MG63 (cell line): ENCODE data around the gene ANHX. TPM values are rescaled to one million over a fixed set of nuclear protein-coding genes. Genes with fewer than 3 reads are reported as not detected.

Experiments
- DNase-seq: peaks from one replicate; pipeline ENCODE4 v3.0.0-alpha.2; 2020
- H3K27me3 ChIP-seq: fragments of 250-450 bp; sonication (Bioruptor Pico); 2 replicates; pipeline ENCODE4 v1.5.1; 2020; ENCODE audit warnings: mild to moderate bottlenecking, moderate library complexity
- H3K36me3 ChIP-seq: fragments of 250-450 bp; sonication (Bioruptor Pico); 2 replicates; pipeline ENCODE4 v1.5.1; 2020; ENCODE audit warnings: mild to moderate bottlenecking, moderate library complexity
- H3K4me3 ChIP-seq: fragments of 250-450 bp; sonication (Bioruptor Pico); 2 replicates; pipeline ENCODE4 v1.5.1; 2020; ENCODE audit warnings: mild to moderate bottlenecking, moderate library complexity
- H3K9me3 ChIP-seq: fragments of 250-450 bp; sonication (Bioruptor Pico); 2 replicates; pipeline ENCODE4 v1.5.1; 2020; ENCODE audit warnings: mild to moderate bottlenecking, moderate library complexity
- total RNA-seq: library from RNA; depleted of rRNA; stranded (reverse); fragments of >200 nt; shearing (Covaris generic); gene quantifications from 2 replicates; pipeline ENCODE4 v1.2.3, GENCODE V29; 2014; ENCODE audit warnings: low replicate concordance

The ANHX gene
- total RNA-seq, 1 experiment from 2014 or later: not detected

DNA sequence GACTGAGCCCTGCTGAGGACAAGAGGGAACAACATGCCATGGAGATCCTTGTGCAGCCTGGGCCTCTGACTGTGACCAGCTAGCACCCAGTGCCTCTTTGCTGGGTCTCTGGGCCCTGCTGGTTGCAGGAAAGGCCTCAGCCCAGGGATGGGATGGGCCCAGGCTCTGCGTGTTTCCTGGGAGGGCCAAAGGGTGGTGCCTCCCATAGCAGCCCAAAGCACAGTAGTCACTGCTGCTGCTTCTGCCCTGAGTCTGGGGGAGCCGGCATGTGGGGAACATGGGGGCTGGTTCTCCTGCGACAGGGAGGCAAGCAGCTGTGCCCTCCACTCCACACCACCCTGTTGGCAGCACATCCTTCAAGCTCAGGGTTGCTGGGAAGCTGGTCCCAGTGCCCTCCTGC is 18.5 kb downstream of the ANHX start:
- no peaks in the 10 kb centered on the region; the same call in 1 of the 2 replicates for H3K9me3 ChIP-seq
- H3K27me3 ChIP-seq: no peaks in the 10 kb centered on the region
- no peak overlapping the region for H3K4me3 ChIP-seq
- DNase-seq: no peak
- no peaks in the 10 kb centered on the region for H3K36me3 ChIP-seq

GRCh38 chr12:133215724-133216123 is 20.0 kb downstream of the ANHX start:
- Histone ChIP-seq H3K4me3 (no peak overlapping the region), H3K36me3 (no peaks in the 10 kb centered on the region), H3K27me3 (no peaks in the 10 kb centered on the region), H3K9me3 (peaks cover 3% of the 10 kb centered on the region; the same call in 1 of the 2 replicates)
- DNase-seq: no peak

GRCh38 chr12:133206390-133206789 is 29.3 kb downstream of the ANHX start:
- Histone ChIP-seq H3K4me3 (no peak overlapping the region), H3K27me3 (no peaks in the 10 kb centered on the region), H3K9me3 (peaks cover 71% of the 10 kb centered on the region), H3K36me3 (peaks cover 46% of the 10 kb centered on the region)
- no peak for DNase-seq

- no peak overlapping the region for H3K4me3 ChIP-seq
- peaks cover 71% of the 10 kb centered on the region for H3K9me3 ChIP-seq
- H3K27me3 ChIP-seq: no peaks in the 10 kb centered on the region
- peaks cover 56% of the 10 kb centered on the region for H3K36me3 ChIP-seq
- no peak for DNase-seq
Measured at GRCh38 chr12:133204264-133204603, 31.4 kb downstream of the ANHX start.

GRCh38 chr12:133203344-133204263 is 32.1 kb downstream of the ANHX start:
- DNase-seq: no peak
- Histone ChIP-seq H3K4me3 (no peak overlapping the region), H3K9me3 (peaks cover 70% of the 10 kb centered on the region), H3K27me3 (no peaks in the 10 kb centered on the region), H3K36me3 (peaks cover 56% of the 10 kb centered on the region)

GRCh38 chr12:133202493-133203343 is 33.0 kb downstream of the ANHX start:
- Histone ChIP-seq H3K9me3 (peaks cover 63% of the 10 kb centered on the region), H3K4me3 (no peak overlapping the region), H3K36me3 (peaks cover 56% of the 10 kb centered on the region), H3K27me3 (no peaks in the 10 kb centered on the region)
- no peak for DNase-seq

- Histone ChIP-seq H3K36me3 (peaks cover 56% of the 10 kb centered on the region), H3K9me3 (peaks cover 56% of the 10 kb centered on the region), H3K27me3 (no peaks in the 10 kb centered on the region), H3K4me3 (no peak overlapping the region)
- DNase-seq: no peak
Measured at GRCh38 chr12:133201888-133202287, 33.8 kb downstream of the ANHX start.

DNA sequence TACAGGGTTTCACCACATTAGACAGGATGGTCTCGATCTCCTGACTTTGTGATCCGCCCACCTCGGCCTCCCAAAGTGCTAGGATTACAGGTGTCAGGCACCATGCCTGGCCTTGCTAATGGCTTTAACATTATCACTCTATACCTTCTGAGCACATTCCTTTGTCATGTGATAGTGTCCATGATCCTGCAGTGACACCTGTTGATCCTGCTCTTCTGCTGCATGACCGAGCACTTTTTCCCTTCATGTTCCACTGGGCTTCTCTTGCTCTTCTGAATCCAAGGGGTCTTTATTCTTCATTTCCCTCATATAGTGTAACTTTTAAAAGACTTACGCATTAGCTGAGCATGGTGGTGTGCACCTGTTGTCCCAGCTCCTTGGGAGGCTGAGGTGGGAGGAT is 42.8 kb downstream of the ANHX start:
- peaks cover 34% of the 10 kb centered on the region for H3K9me3 ChIP-seq
- no peak for DNase-seq
- H3K27me3 ChIP-seq: no peaks in the 10 kb centered on the region
- H3K36me3 ChIP-seq: peaks cover 75% of the 10 kb centered on the region
- no peak overlapping the region for H3K4me3 ChIP-seq

DNA sequence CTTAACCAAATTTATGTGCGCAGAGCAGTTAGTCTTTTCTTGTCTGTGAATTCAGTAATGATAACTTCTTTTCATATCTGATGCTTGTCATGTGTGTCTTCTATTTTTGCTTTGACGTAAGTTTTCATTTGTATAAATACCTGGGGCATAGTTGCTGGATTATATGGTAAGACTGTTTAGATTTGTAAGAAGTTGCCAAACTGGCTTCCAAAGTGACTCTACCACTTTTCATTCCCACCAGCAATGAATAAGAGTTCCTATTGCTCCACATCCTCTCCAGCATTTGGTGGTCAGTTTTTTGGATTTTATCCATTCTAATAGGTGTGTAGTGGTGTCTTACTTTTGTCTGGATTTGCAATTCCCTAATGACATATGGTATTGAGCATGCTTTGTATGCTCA is 45.5 kb downstream of the ANHX start:
- H3K36me3 ChIP-seq: peaks cover 81% of the 10 kb centered on the region
- H3K9me3 ChIP-seq: peaks cover 37% of the 10 kb centered on the region
- no peaks in the 10 kb centered on the region for H3K27me3 ChIP-seq
- no peak for DNase-seq
- no peak overlapping the region for H3K4me3 ChIP-seq

GRCh38 chr12:133181238-133181959 is 54.3 kb downstream of the ANHX start, which contains the start of gene ZNF268:
TSS of gene ZNF268 (plus strand) at chr12:133181495. CDS start at chr12:133181998, 503 bp downstream.
- no peaks in the 10 kb centered on the region for H3K27me3 ChIP-seq
- peaks cover 28% of the 10 kb centered on the region for H3K36me3 ChIP-seq
- peak within 1 kb of the TSS; percentile 95 for H3K4me3 ChIP-seq
- peaks cover 40% of the 10 kb centered on the region for H3K9me3 ChIP-seq
- DNase-seq: peak; percentile 87

- H3K36me3 ChIP-seq: peaks cover 28% of the 10 kb centered on the region
- DNase-seq: no peak
- peak overlapping the region; percentile 95 for H3K4me3 ChIP-seq
- no peaks in the 10 kb centered on the region for H3K27me3 ChIP-seq
- H3K9me3 ChIP-seq: peaks cover 37% of the 10 kb centered on the region
Measured at GRCh38 chr12:133180669-133181068, 55.0 kb downstream of the ANHX start.

- Histone ChIP-seq H3K4me3 (no peak overlapping the region), H3K36me3 (no peaks in the 10 kb centered on the region), H3K27me3 (no peaks in the 10 kb centered on the region), H3K9me3 (peaks cover 18% of the 10 kb centered on the region)
- DNase-seq: no peak
Measured at GRCh38 chr12:133174901-133175300, 60.8 kb downstream of the ANHX start.

DNA sequence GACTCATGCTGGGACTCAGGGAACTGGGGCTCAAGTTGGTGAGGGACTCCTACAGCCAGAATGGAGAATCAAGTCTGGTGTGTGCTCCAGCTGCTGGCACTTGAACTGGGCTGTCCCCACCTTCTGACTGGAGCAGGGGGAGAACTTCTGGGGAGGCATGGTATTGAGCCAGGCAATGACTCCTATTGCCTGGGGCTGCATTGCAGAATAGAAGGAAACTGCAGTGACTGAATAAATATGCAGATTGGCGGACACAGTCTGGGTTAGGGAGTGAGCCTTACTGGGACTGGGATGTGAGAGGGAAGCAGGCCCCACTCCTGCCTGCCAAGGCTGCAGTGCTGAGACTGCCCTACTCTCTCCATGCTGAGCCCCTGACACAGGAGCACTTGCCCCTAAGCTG is 63.2 kb downstream of the ANHX start:
- Histone ChIP-seq H3K9me3 (peaks cover 15% of the 10 kb centered on the region), H3K27me3 (no peaks in the 10 kb centered on the region), H3K4me3 (no peak overlapping the region), H3K36me3 (no peaks in the 10 kb centered on the region)
- DNase-seq: no peak
